GM19239 (cell line): ENCODE data around the gene ZNF324.

Source experiments
- DNase-seq: peaks from one replicate; pipeline ENCODE4 v3.0.0; 2011; ENCODE audit warnings: low spot score; ENCODE audit not compliant: insufficient read length
- FAIRE-seq: peaks from 2 replicates; lab custom pipeline; 2011; peaks lifted over from hg19 to GRCh38; lab: Jason Lieb, UNC

Gene ZNF324

GRCh38 chr19:58519355-58520256 is 52.7 kb downstream of the ZNF324 start, which contains the start of gene ZBTB45:
Gene ZBTB45, minus strand, starts transcription at chr19:58519810. Its CDS starts 2,137 bp downstream, at chr19:58517673.
- DNase-seq (peak; percentile 88), FAIRE-seq (peak; percentile 94)

GRCh38 chr19:58520257-58520599 is 53.3 kb downstream of the ZNF324 start:
- DNase-seq: no peak
- no peak for FAIRE-seq

- no peak for DNase-seq
- FAIRE-seq: no peak
Measured at GRCh38 chr19:58521651-58522050, 54.8 kb downstream of the ZNF324 start.

GRCh38 chr19:58522709-58523108 is 55.8 kb downstream of the ZNF324 start:
- FAIRE-seq: no peak
- no peak for DNase-seq
